Upper lobe of left lung (tissue), 4 donors: ENCODE data around the gene ITPKB.

Experiments
- POLR2A ChIP-seq, 4 donors: fragments of 450-650 bp; IDR thresholded peaks; one replicate each; pipeline ENCODE4 v1.5.1; 2016 to 2017; ENCODE audit warnings: antibody characterized with exemption in 4 of 4, mild to moderate bottlenecking in 2 of 4
- TF ChIP-seq, protein P1 (sequence below), 6 experiments: fragments of 450-650 bp in 4 of 6; fragments of 200-600 bp in 2 of 6; sonication (generic) in 2 of 6; IDR thresholded peaks; one replicate each; pipeline ENCODE4 v1.5.1; 2016 to 2019; ENCODE audit warnings: antibody characterized with exemption in 6 of 6

DNA sequence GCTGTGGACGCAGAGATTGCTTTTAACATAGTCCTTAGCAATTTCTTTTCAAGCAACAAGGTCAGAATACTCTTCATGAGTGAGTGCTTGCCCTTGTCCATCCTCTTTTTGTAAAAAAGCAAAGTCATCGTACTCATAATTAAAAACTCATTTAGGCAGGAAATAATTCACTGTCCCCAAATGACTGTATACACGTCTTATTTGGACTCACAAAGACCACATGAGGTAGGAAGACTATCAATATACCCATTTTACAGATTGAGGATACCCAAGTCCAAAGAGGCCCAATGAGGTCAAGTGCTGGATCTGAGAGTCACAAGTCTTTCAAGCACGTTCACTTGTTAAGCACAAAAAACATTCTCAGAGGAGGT, 13.2 kb downstream of the ITPKB start:
- TF ChIP-seq POLR2A (IDR thresholded peaks at IDR 0.05) = no peak
- TF ChIP-seq, protein P1, sequence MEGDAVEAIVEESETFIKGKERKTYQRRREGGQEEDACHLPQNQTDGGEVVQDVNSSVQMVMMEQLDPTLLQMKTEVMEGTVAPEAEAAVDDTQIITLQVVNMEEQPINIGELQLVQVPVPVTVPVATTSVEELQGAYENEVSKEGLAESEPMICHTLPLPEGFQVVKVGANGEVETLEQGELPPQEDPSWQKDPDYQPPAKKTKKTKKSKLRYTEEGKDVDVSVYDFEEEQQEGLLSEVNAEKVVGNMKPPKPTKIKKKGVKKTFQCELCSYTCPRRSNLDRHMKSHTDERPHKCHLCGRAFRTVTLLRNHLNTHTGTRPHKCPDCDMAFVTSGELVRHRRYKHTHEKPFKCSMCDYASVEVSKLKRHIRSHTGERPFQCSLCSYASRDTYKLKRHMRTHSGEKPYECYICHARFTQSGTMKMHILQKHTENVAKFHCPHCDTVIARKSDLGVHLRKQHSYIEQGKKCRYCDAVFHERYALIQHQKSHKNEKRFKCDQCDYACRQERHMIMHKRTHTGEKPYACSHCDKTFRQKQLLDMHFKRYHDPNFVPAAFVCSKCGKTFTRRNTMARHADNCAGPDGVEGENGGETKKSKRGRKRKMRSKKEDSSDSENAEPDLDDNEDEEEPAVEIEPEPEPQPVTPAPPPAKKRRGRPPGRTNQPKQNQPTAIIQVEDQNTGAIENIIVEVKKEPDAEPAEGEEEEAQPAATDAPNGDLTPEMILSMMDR (IDR thresholded peaks at IDR 0.05) = no peak
